GM12878 (cell line): Measurements from ENCODE around the gene MAST4. TPM values are rescaled to one million over a fixed set of nuclear protein-coding genes. Genes with fewer than 3 reads are reported as not detected.

Source experiments
- ATAC-seq: fragments of 200-7000 bp; cut with Tn5 transposase; 3 replicates; pipeline ENCODE4 v1.9.1; 2020; ENCODE audit warnings: mild to moderate bottlenecking, moderate library complexity
- BruUV-seq: library from RNA; stranded (reverse); fragments of 400-500 nt; replicated peaks from 2 replicates; lab custom pipeline; 2021; lab: Mats Ljungman, UMichigan
- CTCF ChIA-PET: fragments of 300-600 bp; sonication (Branson Sonifier 250); formaldehyde crosslinking; extraction: SDS; loops from one replicate; lab custom pipeline; 2021; ENCODE audit warnings: inconsistent platforms; lab: Yijun Ruan, JAX
- POLR2A ChIA-PET: fragments of 350-600 bp; formaldehyde crosslinking; extraction: SDS; loops from one replicate; lab custom pipeline; 2021; ENCODE audit warnings: inconsistent platforms; lab: Charles Lee
- RAD21 ChIA-PET: fragments of 300-600 bp; sonication (Branson Sonifier 250); formaldehyde crosslinking; loops from one replicate; lab custom pipeline; 2023; ENCODE audit warnings: antibody characterized with exemption; ENCODE audit not compliant: unreplicated experiment; lab: Charles Lee
- SMC1A ChIA-PET: fragments of 300-600 bp; sonication (Branson Sonifier 250); formaldehyde crosslinking; loops from one replicate; lab custom pipeline; 2023; ENCODE audit not compliant: unreplicated experiment, uncharacterized antibody; lab: Charles Lee
- DNase-seq: peaks from one replicate; pipeline ENCODE4 v3.0.0-alpha.2; 2011; ENCODE audit warnings: low read depth, low spot score
- FAIRE-seq: peaks from 3 replicates; lab custom pipeline; 2011; peaks lifted over from hg19 to GRCh38; lab: Jason Lieb, UNC
- H2AFZ ChIP-seq: 2 replicates; pipeline ENCODE4 v1.6.0; 2011; ENCODE audit warnings: low read depth, low read length, control low read depth; ENCODE audit not compliant: control insufficient read depth
- H3K27ac ChIP-seq: 2 replicates; pipeline ENCODE4 v1.5.1; 2011; ENCODE audit warnings: control low read depth; ENCODE audit not compliant: control insufficient read depth, insufficient read depth
- H3K27me3 ChIP-seq, 2 experiments: replicated peaks in 1 of 2; 2 replicates each; pipeline versions ENCODE4 v1.6.0 to v1.6.1; 2011; ENCODE audit warnings: low read length in 1 of 2; ENCODE audit not compliant: control insufficient read depth in 2 of 2, insufficient read depth in 2 of 2
- H3K36me3 ChIP-seq, 2 experiments: 2 replicates each; pipeline ENCODE4 v1.5.1; 2011; ENCODE audit warnings: low read length in 1 of 2; ENCODE audit not compliant: control insufficient read depth in 2 of 2, insufficient read depth in 2 of 2
- H3K4me1 ChIP-seq: 2 replicates; pipeline ENCODE4 v1.6.1; 2011; ENCODE audit warnings: mild to moderate bottlenecking, low read length, moderate library complexity, mixed read lengths; ENCODE audit not compliant: control insufficient read depth, insufficient read depth
- H3K4me2 ChIP-seq: 2 replicates; pipeline ENCODE4 v1.6.0; 2011; ENCODE audit warnings: control low read depth; ENCODE audit not compliant: control insufficient read depth, insufficient read depth
- H3K4me3 ChIP-seq: fragments of 200-600 bp; sonication (generic); 2 replicates; pipeline ENCODE4 v1.5.1; 2016
- H3K79me2 ChIP-seq: 2 replicates; pipeline ENCODE4 v1.6.0; 2011; ENCODE audit warnings: low read length; ENCODE audit not compliant: control insufficient read depth, insufficient read depth
- H3K9ac ChIP-seq: 2 replicates; pipeline ENCODE4 v1.8.0; 2011; ENCODE audit warnings: low read length, control low read depth, mixed read lengths; ENCODE audit not compliant: control insufficient read depth, insufficient read depth
- H3K9me3 ChIP-seq: replicated peaks from 3 replicates; pipeline ENCODE4 v1.5.1; 2011; ENCODE audit warnings: mild to moderate bottlenecking, low read length; ENCODE audit not compliant: control insufficient read depth, insufficient read depth
- H4K20me1 ChIP-seq: 2 replicates; pipeline ENCODE4 v1.6.0; 2011; ENCODE audit not compliant: control insufficient read depth, insufficient read depth
- BCL3 ChIP-seq: IDR thresholded peaks from 2 replicates; pipeline ENCODE4 v1.6.1; 2011; ENCODE audit warnings: borderline replicate concordance, low read depth, mild to moderate bottlenecking, moderate library complexity, low read length; ENCODE audit not compliant: insufficient read depth, poor library complexity, severe bottlenecking
- EED ChIP-seq: sonication (generic); IDR thresholded peaks from 2 replicates; pipeline ENCODE4 v1.6.1; 2016; ENCODE audit warnings: antibody characterized with exemption, low read depth
- EGR1 ChIP-seq, 2 experiments: IDR thresholded peaks; 1 replicate in 1 of 2; 2 replicates in 1 of 2; pipeline ENCODE4 v1.6.1; 2011 to 2012; ENCODE audit warnings: low read depth in 2 of 2, low read length in 2 of 2, borderline replicate concordance in 1 of 2, mild to moderate bottlenecking in 1 of 2, moderate library complexity in 1 of 2
- NFYA ChIP-seq: IDR thresholded peaks from 2 replicates; pipeline ENCODE4 v1.6.1; 2011; ENCODE audit warnings: low read depth, mild to moderate bottlenecking, low read length, improper control_type of control experiment, borderline replicate concordance
- PML ChIP-seq: IDR thresholded peaks from 2 replicates; pipeline ENCODE4 v1.6.1; 2012; ENCODE audit warnings: low read length, inconsistent platforms
- RBBP5 ChIP-seq: fragments of 200-600 bp; sonication (generic); conservative IDR thresholded peaks from 2 replicates; pipeline ENCODE4 v1.6.1; 2016
- SMAD1 ChIP-seq: fragments of 450-650 bp; IDR thresholded peaks from 2 replicates; pipeline ENCODE4 v1.6.1; 2018; ENCODE audit warnings: mild to moderate bottlenecking, low read depth; ENCODE audit not compliant: partially characterized antibody
- SMC3 ChIP-seq: IDR thresholded peaks from 2 replicates; pipeline ENCODE4 v1.6.1; 2011; ENCODE audit warnings: low read length, improper control_type of control experiment, borderline replicate concordance
- SP1 ChIP-seq: IDR thresholded peaks from one replicate; pipeline ENCODE4 v1.6.1; 2011; ENCODE audit warnings: low read depth, low read length
- SPI1 ChIP-seq: IDR thresholded peaks from 2 replicates; pipeline ENCODE4 v1.6.1; 2011; ENCODE audit warnings: low read depth, mild to moderate bottlenecking, low read length, moderate library complexity, borderline replicate concordance; ENCODE audit not compliant: insufficient read depth
- SUPT20H ChIP-seq: IDR thresholded peaks from 2 replicates; pipeline ENCODE4 v1.6.1; 2011; ENCODE audit warnings: low read depth, mild to moderate bottlenecking, low read length, moderate library complexity, borderline replicate concordance; ENCODE audit not compliant: control insufficient read depth
- ZNF207 ChIP-seq: fragments of 450-650 bp; IDR thresholded peaks from 2 replicates; pipeline ENCODE4 v1.6.1; 2014; ENCODE audit warnings: antibody characterized with exemption, mild to moderate bottlenecking, borderline replicate concordance
- ZNF274 ChIP-seq: IDR thresholded peaks from one replicate; pipeline ENCODE4 v1.8.0; 2011; ENCODE audit not compliant: insufficient read length, insufficient read depth
- ZNF384 ChIP-seq: IDR thresholded peaks from 2 replicates; pipeline ENCODE4 v1.6.1; 2012; ENCODE audit warnings: low read depth, mild to moderate bottlenecking, low read length, improper control_type of control experiment, borderline replicate concordance
- WGBS: methylation state at CpG from one replicate; pipeline ENCODE4 v1.1.6; 2016; ENCODE audit warnings: low lambda C conversion rate; ENCODE audit not compliant: insufficient replicate concordance, insufficient coverage; ENCODE audit errors: missing lambda C conversion rate; 5-methylcytosine and 5-hydroxymethylcytosine counted together
- in situ Hi-C: fragments of 300-500 bp; cut with MboI; formaldehyde crosslinking; loops from 9 replicates; pipeline ENCODE4 v1.14.3; 2018; ENCODE audit warnings: mixed read lengths
- intact Hi-C: fragments of 100-400 bp; cut with micrococcal nuclease; formaldehyde crosslinking; loops from one replicate; pipeline ENCODE4 v1.14.2; 2022; ENCODE audit not compliant: unreplicated experiment
- polyA plus RNA-seq, 11 experiments: library from polyadenylated mRNA; depleted of rRNA in 4 of 11; unstranded in 6 of 11; stranded (reverse) in 5 of 11; fragments of >200 nt; fragmentation: Nextera tagmentation in 4 of 11; fragmentation: Illumina TruSeq in 1 of 11; extraction: Ambion mirVana in 4 of 11; extraction: Trizol in 1 of 11; gene quantifications; 1 replicate in 1 of 11; 2 replicates in 10 of 11; pipeline versions ENCODE4 v1.2.1 to v1.2.3, GENCODE V29; 2011 to 2016; ENCODE audit warnings: inconsistent platforms in 2 of 11, missing spikeins in 2 of 11, low read depth in 1 of 11
- total RNA-seq, 4 experiments: library from RNA; depleted of rRNA in 3 of 4; stranded (reverse); fragments of >200 nt in 3 of 4; fragmentation: Illumina TruSeq in 1 of 4; extraction: Trizol in 1 of 4; gene quantifications; 2 replicates each; pipeline versions ENCODE4 v1.2.1 to v1.2.3, GENCODE V29; 2013 to 2021

MAST4 gene
- total and polyA plus RNA-seq, 10 of the 15 experiments (the other 5 are each of a cell fraction or from before 2014, with no cell fraction given) = 0.02 to 1.6 (median 0.29) TPM; not detected in 1

- DNase-seq = no peak
- SMC1A ChIA-PET = no interaction called here
- CTCF ChIA-PET = no interaction called here
- H2AFZ ChIP-seq = peak overlapping the region; percentile 53
- POLR2A ChIA-PET = no interaction called here
- no TSS peak for BruUV-seq
- no peaks in the 10 kb centered on the region for H3K4me1 ChIP-seq
- RAD21 ChIA-PET = no interaction called here
- no peaks in the 10 kb centered on the region for H3K9me3 ChIP-seq
- H3K79me2 ChIP-seq = no peaks in the 10 kb centered on the region
- no peaks in the 10 kb centered on the region for H3K36me3 ChIP-seq
- 24% methylated on average over 11 of the region's 11 CpGs for WGBS
- TF ChIP-seq ZNF207 = no peak
- TF ChIP-seq SMC3 = no peak
- no peak for TF ChIP-seq SP1
- no peak for TF ChIP-seq EED
- no peak for TF ChIP-seq SMAD1
- TF ChIP-seq ZNF384 = no peak
- H3K4me3 ChIP-seq = peak overlapping the region; percentile 59; the same call in 1 of the 2 replicates
- intact Hi-C loops = no loop called here
- no peak overlapping the region for H3K27ac ChIP-seq
- H3K27me3 ChIP-seq = peaks cover 2 to 3% of the 10 kb centered on the region in 2 experiments; a peak in 2 of 4 replicates
- no peak for ATAC-seq
- FAIRE-seq = no peak
- in situ Hi-C loops = no loop called here
- H4K20me1 ChIP-seq = no peaks in the 10 kb centered on the region
- 0 out of 2 replicates have a peak overlapping the region, but pooled peaks have one; percentile 4 for H3K9ac ChIP-seq
- H3K4me2 ChIP-seq = peak overlapping the region; percentile 87
These were observed 408.6 kb downstream of the MAST4 start for GRCh38 chr5:67004730-67005350.

GRCh38 chr5:67005737-67006499 is 409.7 kb downstream of the MAST4 start:
- Histone ChIP-seq H3K9ac (no peak overlapping the region), H4K20me1 (no peaks in the 10 kb centered on the region), H3K79me2 (no peaks in the 10 kb centered on the region), H3K27me3 (peaks cover 0 to 3% of the 10 kb centered on the region in 2 experiments; a peak in 2 of 4 replicates), H2AFZ (no peak overlapping the region), H3K36me3 (no peaks in the 10 kb centered on the region), H3K27ac (no peak overlapping the region), H3K4me2 (no peak overlapping the region), H3K4me1 (no peaks in the 10 kb centered on the region), H3K4me3 (no peak overlapping the region), H3K9me3 (no peaks in the 10 kb centered on the region)
- no TSS peak for BruUV-seq
- DNase-seq (no peak), ATAC-seq (no peak), FAIRE-seq (no peak)
- in situ Hi-C loops = no loop called here
- WGBS = 24% methylated on average over 3 of the region's 3 CpGs
- RAD21 ChIA-PET = no interaction called here
- POLR2A ChIA-PET = no interaction called here
- intact Hi-C loops = no loop called here
- CTCF ChIA-PET = interaction anchor here (0.7 kb wide), 1 partner anchor 18 kb away, joined by 3 read pairs; no protein-coding TSS in a partner anchor
- SMC1A ChIA-PET = no interaction called here
- TF ChIP-seq NFYA = no peak
- no peak for TF ChIP-seq RBBP5
- no peak for TF ChIP-seq EGR1 (IDR thresholded peaks at IDR 0.05; ENCODE audit: borderline replicate concordance in 1 of 2, low read depth in 2 of 2, low read length in 2 of 2)
- no peak for TF ChIP-seq PML
- no peak for TF ChIP-seq SUPT20H
- no peak for TF ChIP-seq ZNF274
- no peak for TF ChIP-seq SPI1
- TF ChIP-seq BCL3 = no peak
